GM11168 (cell line): Measurements from ENCODE around the gene MYO16.
"Not testable (repeated sequence)": the region's sequence is repeated elsewhere in the genome, so short reads cannot be mapped to it uniquely, and the experiment has no call there.

Source experiments
- in situ Hi-C: fragments of 300-500 bp; cut with MboI; formaldehyde crosslinking; loops from one replicate; pipeline ENCODE4 v1.12.0; 2022; ENCODE audit warnings: low sequenced_read_pairs; ENCODE audit not compliant: unreplicated experiment

Gene MYO16

DNA sequence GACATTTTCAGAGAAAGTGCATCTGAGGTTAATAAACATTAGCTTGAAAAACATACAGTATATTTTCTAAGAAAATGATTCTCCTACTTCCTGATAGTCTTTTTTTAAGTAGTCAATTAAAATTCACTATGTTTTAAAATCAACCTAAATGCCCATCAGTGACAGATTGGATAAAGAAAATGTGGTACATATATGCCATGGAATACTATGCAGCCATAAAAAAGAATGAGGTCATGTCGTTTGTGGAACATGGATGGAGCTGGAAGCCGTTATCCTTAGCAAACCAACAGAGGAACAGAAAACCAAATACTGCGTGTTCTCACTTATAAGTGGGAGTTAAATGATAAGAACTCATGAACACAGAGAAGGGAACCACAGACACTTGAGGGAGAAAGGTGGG is 462.8 kb downstream of the MYO16 start:
- in situ Hi-C loops: not testable (repeated sequence)

DNA sequence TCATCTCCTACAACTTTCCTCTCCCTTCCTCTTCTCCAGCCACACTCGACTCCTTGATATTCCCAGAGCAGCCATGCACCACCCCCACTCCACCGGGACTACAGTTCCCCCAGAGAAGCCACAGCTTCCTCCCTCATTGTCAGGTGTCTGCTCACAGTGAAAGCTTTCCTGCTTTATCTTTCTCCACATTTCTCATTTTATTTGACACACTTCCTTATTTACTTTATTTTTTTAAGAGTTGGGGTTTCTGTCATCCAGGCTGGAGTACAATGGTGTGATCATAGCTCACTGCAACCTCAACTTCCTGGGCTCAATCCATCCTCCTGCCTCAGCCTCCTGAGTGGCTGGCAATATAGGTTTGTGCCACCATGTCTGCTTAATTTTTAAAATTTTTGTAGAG is 464.6 kb downstream of the MYO16 start:
- in situ Hi-C loops: no loop called here

DNA sequence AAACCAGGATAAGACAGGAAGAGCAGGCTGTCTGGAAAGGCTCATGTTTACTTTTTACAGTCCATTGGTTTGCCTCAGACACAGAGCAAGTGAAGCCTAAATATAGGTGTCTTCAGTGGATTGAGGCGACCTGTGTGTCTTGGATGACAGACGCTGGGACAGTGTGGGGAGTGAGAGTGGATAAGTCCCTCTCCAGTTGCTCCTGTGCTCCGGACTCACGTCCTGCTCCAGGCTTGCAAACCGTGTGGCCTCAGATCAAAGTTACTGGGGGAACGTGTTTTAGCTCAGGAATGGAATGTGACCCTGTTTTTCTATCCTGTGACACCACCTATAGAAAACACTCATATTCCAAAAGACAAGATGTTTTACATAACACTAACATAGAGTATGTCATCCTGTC is 465.7 kb downstream of the MYO16 start:
- in situ Hi-C loops: no loop called here

- in situ Hi-C loops: no loop called here
Observed at GRCh38 chr13:109096101-109096500, 466.7 kb downstream of the MYO16 start.

- in situ Hi-C loops: no loop called here
Observed at GRCh38 chr13:109100705-109101304, 471.4 kb downstream of the MYO16 start.

GRCh38 chr13:109101550-109102144 is 472.2 kb downstream of the MYO16 start:
- in situ Hi-C loops: no loop called here

GRCh38 chr13:109105899-109106298 is 476.5 kb downstream of the MYO16 start:
- in situ Hi-C loops: no loop called here

DNA sequence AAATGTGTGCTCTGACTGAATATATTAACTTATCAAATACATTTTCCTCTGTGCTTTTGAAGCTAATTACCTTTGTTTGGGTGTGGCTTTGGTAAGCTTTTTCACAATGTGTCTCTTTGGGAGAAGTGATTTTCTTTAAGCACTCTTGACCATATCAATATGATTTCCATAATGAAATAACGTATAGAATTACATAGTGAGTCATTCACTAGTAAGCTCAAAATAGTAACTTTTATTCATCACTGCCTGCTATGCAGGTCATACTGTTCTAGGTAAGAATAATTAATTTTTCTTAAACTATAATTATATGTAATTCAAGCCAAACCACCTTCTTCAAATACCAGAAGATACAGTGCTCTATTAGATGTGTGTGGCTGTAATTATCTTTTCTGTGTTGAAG is 480.7 kb downstream of the MYO16 start:
- in situ Hi-C loops: no loop called here

DNA sequence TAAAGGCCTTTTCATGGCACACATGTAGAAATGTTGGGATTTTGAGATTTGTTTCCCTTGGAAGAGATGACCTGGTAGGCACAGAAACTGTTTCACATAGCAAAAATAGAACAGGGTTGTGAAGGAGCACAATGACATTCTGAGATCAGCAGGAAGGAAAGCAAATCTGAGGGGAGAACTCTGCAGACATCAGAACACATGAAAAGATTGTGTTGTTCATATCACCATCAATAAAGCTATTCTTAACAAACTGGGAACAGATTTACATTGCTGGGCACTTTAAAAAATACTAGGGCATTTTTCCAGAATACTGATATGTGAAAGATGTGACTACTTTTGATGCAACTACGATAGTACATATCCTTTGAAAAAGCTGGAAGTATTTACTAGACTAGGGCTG is 481.7 kb downstream of the MYO16 start:
- in situ Hi-C loops: no loop called here

- in situ Hi-C loops: no loop called here
Observed at GRCh38 chr13:109113427-109113826, 484.0 kb downstream of the MYO16 start.

- in situ Hi-C loops: no loop called here
Observed at GRCh38 chr13:109114162-109114561, 484.8 kb downstream of the MYO16 start.

DNA sequence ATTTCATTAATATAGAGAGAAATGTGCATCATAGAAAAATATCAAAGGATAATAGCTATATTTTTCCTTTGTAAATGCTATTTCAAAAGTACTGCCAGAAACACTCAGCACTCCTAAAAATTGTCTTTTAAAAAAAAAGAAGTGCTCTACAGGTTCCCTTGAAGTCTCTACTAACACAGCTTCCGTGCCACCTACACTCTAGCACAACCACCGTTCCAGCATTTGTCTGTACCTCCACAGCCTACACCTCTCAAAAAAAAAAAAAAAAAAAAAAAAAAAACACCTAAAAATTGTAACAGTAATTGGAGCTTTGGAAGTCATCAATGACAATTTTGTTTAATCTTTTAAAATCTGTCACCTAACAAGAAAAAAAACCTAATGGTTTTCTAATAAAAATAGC is 485.6 kb downstream of the MYO16 start:
- in situ Hi-C loops: no loop called here

DNA sequence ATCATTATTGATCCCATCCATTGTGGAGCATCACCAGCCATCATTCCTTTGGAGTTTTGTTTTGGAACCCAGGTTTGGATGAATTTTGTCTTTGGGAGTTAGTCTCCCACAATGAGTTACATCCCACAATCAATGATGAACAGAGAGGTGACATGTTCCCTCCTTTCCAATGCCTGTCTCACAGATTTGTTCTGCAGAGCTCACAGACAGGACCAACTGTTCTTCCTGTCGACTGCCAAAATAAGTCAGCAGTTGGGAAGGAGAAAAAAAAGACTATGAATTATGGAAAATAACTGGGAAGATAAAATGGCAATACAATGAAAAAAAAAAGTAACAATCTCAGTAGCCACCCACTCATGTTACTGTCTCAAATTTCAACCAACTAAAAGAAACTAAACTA is 489.1 kb downstream of the MYO16 start:
- in situ Hi-C loops: no loop called here

DNA sequence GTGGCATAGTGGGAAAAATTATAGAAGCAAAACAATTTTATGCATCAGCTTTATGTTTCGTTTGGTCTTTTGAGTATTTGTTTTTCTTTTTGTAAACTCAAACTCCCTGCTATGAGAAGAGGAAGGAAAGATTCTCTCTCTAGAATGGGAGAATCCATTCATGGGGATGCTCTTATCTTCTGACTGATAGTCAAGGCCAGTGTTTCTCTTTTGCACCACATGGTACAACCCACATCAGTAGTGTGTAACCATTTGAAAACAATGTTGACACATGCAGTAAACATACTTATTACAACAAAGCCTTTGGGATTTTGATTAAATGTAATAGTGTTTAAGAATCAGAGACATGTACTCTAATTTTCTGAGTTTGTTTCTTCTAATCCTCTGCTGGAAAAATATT is 490.5 kb downstream of the MYO16 start:
- in situ Hi-C loops: no loop called here

GRCh38 chr13:109121826-109122225 is 492.4 kb downstream of the MYO16 start:
- in situ Hi-C loops: no loop called here

DNA sequence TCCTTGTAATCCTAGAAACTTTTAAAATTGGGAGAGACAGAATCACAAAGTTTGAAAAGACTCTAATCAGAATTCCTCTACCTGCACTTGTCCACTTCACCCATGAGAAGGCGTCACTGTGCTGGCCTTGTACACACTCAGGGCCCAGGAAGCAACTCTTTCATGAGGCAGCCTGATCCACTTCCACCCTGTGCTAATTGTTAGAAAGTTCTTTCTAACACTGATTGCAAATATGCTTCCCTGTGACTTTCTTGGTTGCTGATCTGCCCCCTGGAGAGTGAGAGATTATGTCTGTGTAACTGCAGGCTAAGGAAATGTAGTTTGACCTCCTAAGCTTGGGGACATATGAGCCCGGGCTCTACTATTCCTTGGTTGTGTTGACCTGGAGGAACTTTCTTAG is 494.6 kb downstream of the MYO16 start:
- in situ Hi-C loops: no loop called here

DNA sequence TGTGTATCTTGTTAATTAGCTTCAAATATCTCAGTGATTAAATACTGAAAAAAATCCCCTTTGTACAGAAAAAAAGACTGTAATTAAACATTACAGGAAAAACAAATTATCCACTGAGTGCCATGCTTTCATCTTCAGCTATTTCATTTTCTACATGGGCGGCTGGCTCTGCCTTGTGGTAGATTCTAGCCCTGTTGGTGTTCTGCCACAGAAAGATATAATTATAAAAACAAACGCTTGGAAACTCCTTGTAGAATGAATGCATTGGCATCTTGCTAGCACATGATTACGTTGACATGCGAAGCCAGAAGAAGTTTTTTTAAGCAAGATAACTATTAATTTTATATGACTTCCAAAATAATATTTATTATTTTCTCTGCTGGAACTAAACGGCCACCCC is 496.8 kb downstream of the MYO16 start:
- in situ Hi-C loops: no loop called here

DNA sequence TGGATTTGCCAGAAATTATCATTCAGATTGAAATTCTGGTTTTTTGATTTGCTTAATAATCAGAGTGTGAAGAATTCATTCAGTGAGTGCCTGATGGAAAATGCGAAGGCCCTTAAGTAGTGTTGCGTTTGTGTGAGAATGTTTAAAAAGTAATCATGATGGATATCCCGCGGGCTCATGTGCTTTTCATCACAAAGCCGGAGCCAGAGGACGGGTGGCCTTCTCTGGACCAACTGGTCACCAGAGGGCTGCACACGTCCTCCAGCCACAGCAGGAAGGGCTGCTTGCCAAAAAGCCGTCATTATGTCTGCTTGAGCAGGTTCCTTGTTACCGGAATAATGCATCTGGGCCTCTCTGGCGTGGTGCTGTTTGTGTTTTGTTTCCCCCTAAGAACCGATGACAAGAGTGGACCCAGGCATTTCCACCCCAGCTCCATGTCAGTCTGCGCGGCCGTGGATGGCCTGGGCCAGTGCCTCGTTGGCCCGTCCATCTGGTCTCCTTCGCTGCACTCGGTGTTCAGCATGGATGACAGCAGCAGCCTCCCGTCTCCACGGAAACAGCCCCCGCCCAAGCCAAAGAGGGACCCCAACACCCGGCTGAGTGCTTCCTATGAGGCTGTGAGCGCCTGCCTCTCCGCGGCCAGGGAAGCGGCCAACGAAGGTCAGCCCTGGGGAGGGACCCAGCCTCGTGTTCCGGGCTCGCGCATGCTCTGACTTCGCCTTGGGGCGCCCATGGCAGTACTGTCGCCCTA is 497.7 kb downstream of the MYO16 start:
- in situ Hi-C loops: no loop called here

DNA sequence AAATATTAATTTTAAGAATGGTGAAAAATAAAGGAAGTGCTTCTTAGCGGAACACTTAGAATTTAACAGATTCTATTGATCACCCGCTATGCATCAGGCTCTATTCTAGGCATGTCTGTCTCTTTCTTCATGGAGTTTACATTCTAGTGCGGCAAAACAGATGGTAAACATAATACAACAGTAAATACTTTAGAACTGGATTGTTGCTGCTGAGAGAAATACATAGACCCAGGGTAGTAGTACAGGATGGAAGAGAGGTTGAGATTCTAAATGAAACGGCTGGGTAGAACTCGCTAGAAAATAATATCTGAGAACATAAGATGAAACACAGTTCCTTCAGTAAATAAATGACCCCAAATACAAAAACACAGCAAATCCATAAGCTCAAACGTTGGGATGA is 498.7 kb downstream of the MYO16 start:
- in situ Hi-C loops: no loop called here

GRCh38 chr13:109130093-109130835 is 500.9 kb downstream of the MYO16 start:
- in situ Hi-C loops: no loop called here

GRCh38 chr13:109131698-109132257 is 502.4 kb downstream of the MYO16 start:
- in situ Hi-C loops: no loop called here
